K562 (cell line): ENCODE measurements around the gene RNF112. TPM values are rescaled to one million over a fixed set of nuclear protein-coding genes. Genes with fewer than 3 reads are reported as not detected.

Source experiments
- ATAC-seq: fragments of 200-7000 bp; cut with Tn5 transposase; 3 replicates; pipeline ENCODE4 v1.9.1; 2020; ENCODE audit warnings: moderate library complexity
- BruUV-seq: library from RNA; stranded (reverse); fragments of 400-500 nt; replicated peaks from 2 replicates; lab custom pipeline; 2021; lab: Mats Ljungman, UMichigan
- CTCF ChIA-PET: fragments of 300-600 bp; formaldehyde crosslinking; extraction: SDS; loops from one replicate; lab custom pipeline; 2021; ENCODE audit warnings: low intra/inter-chr PET ratio; lab: Yijun Ruan, JAX
- POLR2A ChIA-PET: fragments of 300-600, 350-650 bp; sonication (Branson Sonifier 250); formaldehyde crosslinking; extraction: SDS; loops from one replicate; lab custom pipeline; 2021; ENCODE audit warnings: antibody characterized with exemption, inconsistent platforms; lab: Yijun Ruan, JAX
- DNase-seq, 4 experiments: peaks; one replicate each; pipeline versions ENCODE4 v3.0.0 to v3.0.0-alpha.2; 2011 to 2018; ENCODE audit warnings: low spot score in 3 of 4, mixed read lengths in 3 of 4; ENCODE audit errors: extremely low read depth in 1 of 4
- FAIRE-seq: peaks from 2 replicates; lab custom pipeline; 2011; peaks lifted over from hg19 to GRCh38; lab: Jason Lieb, UNC
- H2AFZ ChIP-seq: 2 replicates; pipeline ENCODE4 v1.6.0; 2011; ENCODE audit warnings: low read depth, low read length, control low read depth, inconsistent platforms
- H3K27ac ChIP-seq: fragments of 200-600 bp; 3 replicates; pipeline ENCODE4 v1.8.0; 2011; ENCODE audit warnings: low read depth, mild to moderate bottlenecking, control low read depth, inconsistent platforms, low read length, moderate library complexity, mixed read lengths; ENCODE audit errors: extremely low read depth
- H3K27me3 ChIP-seq, 2 experiments: fragments of 300-600 bp in 1 of 2; 2 replicates in 1 of 2; 3 replicates in 1 of 2; pipeline versions ENCODE4 v1.6.0 to v1.8.0; 2011; ENCODE audit warnings: inconsistent platforms in 2 of 2, low read length in 2 of 2, mild to moderate bottlenecking in 1 of 2, mixed read lengths in 1 of 2, moderate library complexity in 1 of 2; ENCODE audit not compliant: control insufficient read depth in 2 of 2, insufficient read depth in 2 of 2
- H3K36me3 ChIP-seq: fragments of 300-600 bp; 3 replicates; pipeline ENCODE4 v1.8.0; 2011; ENCODE audit warnings: mild to moderate bottlenecking, low read length, inconsistent platforms; ENCODE audit not compliant: control insufficient read depth, insufficient read depth
- H3K4me1 ChIP-seq, 2 experiments: fragments of 200-600 bp in 1 of 2; replicated peaks in 1 of 2; 2 replicates in 1 of 2; 3 replicates in 1 of 2; pipeline versions ENCODE4 v1.5.1 to v1.8.0; 2011; ENCODE audit warnings: inconsistent platforms in 2 of 2, low read length in 2 of 2, mild to moderate bottlenecking in 1 of 2, mixed read lengths in 1 of 2, moderate library complexity in 1 of 2; ENCODE audit not compliant: control insufficient read depth in 2 of 2, insufficient read depth in 2 of 2
- H3K4me2 ChIP-seq: 2 replicates; pipeline ENCODE4 v1.6.1; 2011; ENCODE audit warnings: low read length, control low read depth, inconsistent platforms, mixed read lengths; ENCODE audit not compliant: insufficient read depth
- H3K4me3 ChIP-seq: fragments of 200-600 bp; sonication (generic), shearing (Covaris generic); 2 replicates; pipeline ENCODE4 v1.5.1; 2016; ENCODE audit warnings: control low read depth, inconsistent platforms
- H3K79me2 ChIP-seq: fragments of 200-600 bp; 3 replicates; pipeline ENCODE4 v1.8.0; 2011; ENCODE audit warnings: low read length, inconsistent platforms; ENCODE audit not compliant: control insufficient read depth, insufficient read depth
- H3K9ac ChIP-seq, 2 experiments: 2 replicates each; pipeline versions ENCODE4 v1.6.0 to v1.6.1; 2011; ENCODE audit warnings: low read depth in 2 of 2, low read length in 2 of 2, control low read depth in 1 of 2, inconsistent platforms in 1 of 2, mild to moderate bottlenecking in 1 of 2, mixed read lengths in 1 of 2; ENCODE audit not compliant: insufficient read depth in 1 of 2
- H3K9me1 ChIP-seq: one replicate; pipeline ENCODE4 v1.6.0; 2011; ENCODE audit warnings: inconsistent platforms, mild to moderate bottlenecking, low read length, moderate library complexity; ENCODE audit not compliant: control insufficient read depth, insufficient read depth
- H3K9me3 ChIP-seq: replicated peaks from 2 replicates; pipeline ENCODE4 v1.5.1; 2011; ENCODE audit warnings: low read depth, low read length, inconsistent platforms; ENCODE audit not compliant: control insufficient read depth, insufficient read depth
- H4K20me1 ChIP-seq: replicated peaks from 2 replicates; pipeline ENCODE4 v1.6.1; 2011; ENCODE audit warnings: low read length, inconsistent platforms, mixed read lengths; ENCODE audit not compliant: control insufficient read depth, insufficient read depth
- MCM7 ChIP-seq, 2 experiments: fragments of 450-650 bp; IDR thresholded peaks; 2 replicates each; pipeline ENCODE4 v1.6.1; 2016 to 2018
- POU5F1 ChIP-seq: fragments of 150-350 bp; IDR thresholded peaks from 2 replicates; pipeline ENCODE4 v1.6.1; 2014; ENCODE audit warnings: borderline replicate concordance, low read length, low read depth, mild to moderate bottlenecking; ENCODE audit not compliant: partially characterized antibody
- RFX1 ChIP-seq: fragments of 450-650 bp; IDR thresholded peaks from 2 replicates; pipeline ENCODE4 v1.6.1; 2016; ENCODE audit warnings: mild to moderate bottlenecking, moderate library complexity
- ZNF780A ChIP-seq: fragments of 250-450 bp; sonication (Bioruptor Pico); IDR thresholded peaks from 2 replicates; pipeline ENCODE4 v1.5.0; 2021; ENCODE audit warnings: mild to moderate bottlenecking
- WGBS: fragments of 100-300 bp; shearing (Covaris generic); methylation state at CpG from one replicate; pipeline ENCODE4 v1.1.6; 2016; ENCODE audit warnings: low coverage, mixed read lengths; ENCODE audit not compliant: insufficient coverage; ENCODE audit errors: missing lambda C conversion rate; 5-methylcytosine and 5-hydroxymethylcytosine counted together
- in situ Hi-C: fragments of 300-500 bp; cut with MboI; formaldehyde crosslinking; loops from 4 replicates; pipeline ENCODE4 v1.15.0; 2018; ENCODE audit warnings: inconsistent platforms, mixed read lengths
- intact Hi-C: fragments of 100-400 bp; cut with micrococcal nuclease; formaldehyde crosslinking; loops from 2 replicates; pipeline ENCODE4 v1.14.2; 2022
- polyA plus RNA-seq, 8 experiments: library from polyadenylated mRNA; depleted of rRNA in 4 of 8; stranded (reverse) in 5 of 8; unstranded in 3 of 8; fragments of >200 nt; fragmentation: Nextera tagmentation in 2 of 8; fragmentation: Illumina TruSeq in 1 of 8; extraction: Ambion mirVana in 2 of 8; extraction: Trizol in 1 of 8; gene quantifications; 2 replicates each; pipeline versions ENCODE4 v1.2.1 to v1.2.3, GENCODE V29; 2011 to 2014; ENCODE audit warnings: inconsistent platforms in 1 of 8, missing spikeins in 1 of 8
- total RNA-seq, 7 experiments: library from RNA; depleted of rRNA in 6 of 7; stranded (reverse); fragments of >200 nt in 6 of 7; fragmentation: Illumina TruSeq in 2 of 7; extraction: Trizol in 2 of 7; gene quantifications; 2 replicates each; pipeline versions ENCODE4 v1.2.1 to v1.2.3, GENCODE V29; 2011 to 2021; ENCODE audit warnings: low replicate concordance in 1 of 7

RNF112 gene
- total and polyA plus RNA-seq, 9 of the 15 experiments (the other 6 are each of a cell fraction or from before 2014, with no cell fraction given), result 0.05 TPM; not detected in 8

GRCh38 chr17:19408346-19408710 lies 2.7 kb upstream of the RNF112 start:
- intact Hi-C loops (no loop called here), in situ Hi-C loops (no loop called here)
- Histone ChIP-seq H3K27me3 (peaks cover 4 to 37% of the 10 kb centered on the region in 2 experiments), H3K9ac (no peak overlapping the region), H3K9me1 (no peaks in the 10 kb centered on the region), H3K9me3 (no peaks in the 10 kb centered on the region), H4K20me1 (no peaks in the 10 kb centered on the region), H3K79me2 (no peaks in the 10 kb centered on the region), H3K4me2 (no peak overlapping the region), H3K36me3 (no peaks in the 10 kb centered on the region), H2AFZ (no peak overlapping the region), H3K27ac (no peak overlapping the region), H3K4me3 (no peak overlapping the region), H3K4me1 (no peaks in the 10 kb centered on the region; a peak in 1 of 5 replicates)
- ChIA-PET CTCF (no interaction called here), POLR2A (interaction anchor here (1.7 kb wide), 1 partner anchor 10 kb away, joined by 4 read pairs; no protein-coding TSS in a partner anchor)
- DNase-seq (no peak), FAIRE-seq (no peak), ATAC-seq (no peak)
- no peak for TF ChIP-seq RFX1
- no peak for TF ChIP-seq POU5F1
- WGBS, result 7% methylated on average over 2 of the region's 2 CpGs
- no TSS peak for BruUV-seq

GRCh38 chr17:19409066-19409465 lies 2.0 kb upstream of the RNF112 start:
- Histone ChIP-seq H3K79me2 (no peaks in the 10 kb centered on the region), H3K36me3 (no peaks in the 10 kb centered on the region), H3K27ac (no peak overlapping the region), H3K9me3 (no peaks in the 10 kb centered on the region), H3K4me3 (no peak overlapping the region), H3K9me1 (no peaks in the 10 kb centered on the region), H3K4me1 (no peaks in the 10 kb centered on the region; a peak in 1 of 5 replicates), H3K9ac (no peak overlapping the region), H2AFZ (no peak overlapping the region), H3K4me2 (no peak overlapping the region), H4K20me1 (no peaks in the 10 kb centered on the region), H3K27me3 (peaks cover 4 to 42% of the 10 kb centered on the region in 2 experiments)
- 0% methylated on average over 3 of the region's 3 CpGs for WGBS
- ChIA-PET POLR2A (interaction anchor here (1.7 kb wide), 1 partner anchor 11 kb away, joined by 4 read pairs; no protein-coding TSS in a partner anchor), CTCF (no interaction called here)
- DNase-seq (no peak), FAIRE-seq (no peak), ATAC-seq (no peak)
- no peak for TF ChIP-seq MCM7 (IDR thresholded peaks at IDR 0.05)
- TF ChIP-seq ZNF780A (CRISPR knock-in tag), result no peak
- intact Hi-C loops (no loop called here), in situ Hi-C loops (no loop called here)
- BruUV-seq, result no TSS peak
